CD4-positive, alpha-beta T cell treated with Interleukin-17A for 1 hour (primary cell): ENCODE data around the gene PNMA1.
A peak's percentile ranks its signal among the peaks of the same experiment; 100 is the strongest.

Experiments used
- DNase-seq: peaks from one replicate; pipeline ENCODE4 v3.0.0-alpha.2; 2020

Gene PNMA1

GRCh38 chr14:73736842-73737241 is 22.7 kb upstream of the PNMA1 start:
- no peak for DNase-seq

GRCh38 chr14:73732006-73732405 is 17.8 kb upstream of the PNMA1 start:
- no peak for DNase-seq

GRCh38 chr14:73731111-73731510 is 16.9 kb upstream of the PNMA1 start:
- DNase-seq: no peak

GRCh38 chr14:73729556-73730265 is 15.5 kb upstream of the PNMA1 start:
- no peak for DNase-seq

- DNase-seq: peak; percentile 88
Measured at GRCh38 chr14:73728717-73729330, 14.6 kb upstream of the PNMA1 start.

GRCh38 chr14:73727166-73727565 is 13.0 kb upstream of the PNMA1 start:
- DNase-seq: no peak

GRCh38 chr14:73726025-73726961 is 12.1 kb upstream of the PNMA1 start:
- DNase-seq: no peak

- DNase-seq: no peak
Measured at GRCh38 chr14:73725116-73726024, 11.2 kb upstream of the PNMA1 start.

- DNase-seq: no peak
Measured at GRCh38 chr14:73724696-73725095, 10.5 kb upstream of the PNMA1 start.

- no peak for DNase-seq
Measured at GRCh38 chr14:73723797-73724661, 9.8 kb upstream of the PNMA1 start.

GRCh38 chr14:73723406-73723796 is 9.2 kb upstream of the PNMA1 start:
- peak; percentile 41 for DNase-seq

GRCh38 chr14:73722581-73722980 is 8.4 kb upstream of the PNMA1 start:
- DNase-seq: no peak

- DNase-seq: no peak
Measured at GRCh38 chr14:73721101-73721821, 7.1 kb upstream of the PNMA1 start.

- DNase-seq: no peak
Measured at GRCh38 chr14:73720636-73721035, 6.5 kb upstream of the PNMA1 start.

- no peak for DNase-seq
Measured at GRCh38 chr14:73719791-73720190, 5.6 kb upstream of the PNMA1 start.

- DNase-seq: no peak
Measured at GRCh38 chr14:73719361-73719760, 5.2 kb upstream of the PNMA1 start.

GRCh38 chr14:73718418-73719251 is 4.5 kb upstream of the PNMA1 start:
- no peak for DNase-seq

GRCh38 chr14:73717711-73718417 is 3.7 kb upstream of the PNMA1 start:
- DNase-seq: no peak

- DNase-seq: no peak
Measured at GRCh38 chr14:73717266-73717665, 3.1 kb upstream of the PNMA1 start.
